Sigmoid colon (tissue), 7 donors: ENCODE data around the gene ARSB. TPM values are rescaled to one million over a fixed set of nuclear protein-coding genes. Genes with fewer than 3 reads are reported as not detected.
"Not testable (repeated sequence)": the region's sequence is repeated elsewhere in the genome, so short reads cannot be mapped to it uniquely, and the experiment has no call there.

Source experiments
- DNase-seq: peaks from one replicate; pipeline ENCODE4 v3.0.0-alpha.2; 2019
- H3K27ac ChIP-seq, 4 donors: fragments of 200-600 bp; sonication (generic); one replicate each; pipeline ENCODE4 v1.5.1; 2016 to 2019; ENCODE audit warnings: mild to moderate bottlenecking in 1 of 4
- H3K27me3 ChIP-seq, 3 donors: fragments of 200-600 bp; sonication (generic); one replicate each; pipeline ENCODE4 v1.5.1; 2019; ENCODE audit warnings: mild to moderate bottlenecking in 1 of 3
- H3K36me3 ChIP-seq, 4 donors: fragments of 200-600 bp; sonication (generic); one replicate each; pipeline ENCODE4 v1.5.1; 2016 to 2019
- H3K4me1 ChIP-seq, 4 donors: fragments of 200-600 bp; sonication (generic); one replicate each; pipeline ENCODE4 v1.5.1; 2017 to 2019
- H3K4me3 ChIP-seq, 4 donors: fragments of 200-600 bp; sonication (generic); one replicate each; pipeline ENCODE4 v1.5.1; 2017 to 2019; ENCODE audit warnings: mild to moderate bottlenecking in 2 of 4, moderate library complexity in 1 of 4
- H3K9me3 ChIP-seq, 4 donors: fragments of 200-600 bp in 3 of 4; sonication (generic) in 3 of 4; one replicate each; pipeline versions ENCODE4 v1.5.1 to v1.6.1; 2013 to 2019
- CTCF ChIP-seq, 4 experiments: fragments of 450-650 bp in 3 of 4; fragments of 200-600 bp in 1 of 4; IDR thresholded peaks; one replicate each; pipeline ENCODE4 v1.5.1; 2016 to 2019; ENCODE audit warnings: antibody characterized with exemption in 4 of 4, mild to moderate bottlenecking in 3 of 4, moderate library complexity in 2 of 4
- EP300 ChIP-seq, 4 donors: sonication (generic); formaldehyde crosslinking; IDR thresholded peaks; one replicate each; pipeline ENCODE4 v1.6.1; 2017; ENCODE audit warnings: antibody characterized with exemption in 4 of 4
- POLR2A ChIP-seq, 2 donors: fragments of 450-650 bp; IDR thresholded peaks; one replicate each; pipeline ENCODE4 v1.6.1; 2016; ENCODE audit warnings: antibody characterized with exemption in 2 of 2, mild to moderate bottlenecking in 2 of 2, moderate library complexity in 2 of 2
- POLR2AphosphoS5 ChIP-seq, 4 donors: sonication (generic); formaldehyde crosslinking; IDR thresholded peaks; one replicate each; pipeline ENCODE4 v1.6.1; 2017; ENCODE audit warnings: antibody characterized with exemption in 4 of 4
- WGBS, 2 donors: extraction: QIAGEN DNeasy Blood & Tissue Kit; methylation state at CpG; one replicate each; pipeline ENCODE4 v1.1.7; 2013; 5-methylcytosine and 5-hydroxymethylcytosine counted together
- intact Hi-C: fragments of 100-400 bp; cut with DNase I; formaldehyde crosslinking; loops from one replicate; pipeline ENCODE4 v1.15.1; 2023
- polyA plus RNA-seq, 3 donors: library from polyadenylated mRNA; stranded (reverse); fragments of 200-250 nt; gene quantifications; one replicate each; pipeline ENCODE4 v1.2.3, GENCODE V29; 2013
- total RNA-seq, 4 donors: library from RNA; depleted of rRNA; stranded (reverse); fragments of >200 nt; gene quantifications; one replicate each; pipeline ENCODE4 v1.1.0, GENCODE V29; 2016
- donor health status: healthy with polysubstance abuse.
- donor health status: Bipolar disorder and iron deficiency.
- donor health status: healthy.

The ARSB gene
- total and polyA plus RNA-seq, 7 donors, result 1.2 to 22.2 (median 8.6) TPM

- no peak for DNase-seq
- WGBS, 2 donors, result 23 to 62% methylated on average over 4 of the region's 4 CpGs
- Histone ChIP-seq H3K9me3 (peaks cover 0 to 3% (median 0%) of the 10 kb centered on the region in 4 donors), H3K4me1 (no peaks in the 10 kb centered on the region), H3K36me3 (no peaks in the 10 kb centered on the region), H3K4me3 (no peak overlapping the region), H3K27ac (no peak overlapping the region), H3K27me3 (no peaks in the 10 kb centered on the region)
- intact Hi-C loops, result no loop called here
- TF ChIP-seq POLR2A (IDR thresholded peaks at IDR 0.05), result no peak
Measured at GRCh38 chr5:78738693-78739300, 246.3 kb downstream of the ARSB start.

GRCh38 chr5:78738104-78738503, 247.0 kb downstream of the ARSB start:
- Histone ChIP-seq H3K4me1 (no peaks in the 10 kb centered on the region), H3K27ac (no peak overlapping the region), H3K9me3 (peaks cover 0 to 3% (median 0%) of the 10 kb centered on the region in 4 donors), H3K27me3 (no peaks in the 10 kb centered on the region), H3K4me3 (no peak overlapping the region), H3K36me3 (no peaks in the 10 kb centered on the region)
- 97 to 99% methylated on average over 3 of the region's 3 CpGs for WGBS, 2 donors
- DNase-seq, result no peak
- TF ChIP-seq POLR2A (IDR thresholded peaks at IDR 0.05) (no peak), POLR2AphosphoS5 (IDR thresholded peaks at IDR 0.05) (no peak), CTCF (IDR thresholded peaks at IDR 0.05) (no peak), EP300 (IDR thresholded peaks at IDR 0.05) (no peak)
- intact Hi-C loops, result no loop called here

GRCh38 chr5:78735834-78736463, 249.2 kb downstream of the ARSB start:
- Histone ChIP-seq H3K27ac (no peak overlapping the region), H3K4me3 (no peak overlapping the region), H3K27me3 (no peaks in the 10 kb centered on the region), H3K9me3 (peaks cover 0 to 3% (median 0%) of the 10 kb centered on the region in 4 donors), H3K4me1 (peaks cover 0 to 11% (median 0%) of the 10 kb centered on the region in 4 donors), H3K36me3 (no peaks in the 10 kb centered on the region)
- WGBS, 2 donors, result 84 to 96% methylated on average over 4 of the region's 4 CpGs
- intact Hi-C loops, result no loop called here
- no peak for DNase-seq
- TF ChIP-seq EP300 (IDR thresholded peaks at IDR 0.05) (no peak), POLR2A (IDR thresholded peaks at IDR 0.05) (no peak), POLR2AphosphoS5 (IDR thresholded peaks at IDR 0.05) (no peak), CTCF (IDR thresholded peaks at IDR 0.05) (no peak)

GRCh38 chr5:78734950-78735349, 250.2 kb downstream of the ARSB start:
- TF ChIP-seq POLR2A (IDR thresholded peaks at IDR 0.05), result no peak
- no peak for TF ChIP-seq EP300 (IDR thresholded peaks at IDR 0.05)
- TF ChIP-seq POLR2AphosphoS5 (IDR thresholded peaks at IDR 0.05), result no peak
- no peak for TF ChIP-seq CTCF (IDR thresholded peaks at IDR 0.05)
- 91 to 98% methylated on average over 2 of the region's 2 CpGs for WGBS, 2 donors
- intact Hi-C loops, result no loop called here
- no peaks in the 10 kb centered on the region for H3K27me3 ChIP-seq
- H3K4me1 ChIP-seq, result peaks cover 0 to 11% (median 0%) of the 10 kb centered on the region in 4 donors
- no peaks in the 10 kb centered on the region for H3K36me3 ChIP-seq
- H3K27ac ChIP-seq, result no peak overlapping the region
- peaks cover 0 to 3% (median 0%) of the 10 kb centered on the region in 4 donors for H3K9me3 ChIP-seq
- no peak for DNase-seq
- H3K4me3 ChIP-seq, result no peak overlapping the region

GRCh38 chr5:78734094-78734845, 250.8 kb downstream of the ARSB start:
- Histone ChIP-seq H3K27me3 (no peaks in the 10 kb centered on the region), H3K9me3 (peaks cover 0 to 3% (median 0%) of the 10 kb centered on the region in 4 donors), H3K27ac (no peak overlapping the region), H3K4me1 (peaks cover 0 to 11% (median 0%) of the 10 kb centered on the region in 4 donors), H3K36me3 (no peaks in the 10 kb centered on the region), H3K4me3 (no peak overlapping the region)
- TF ChIP-seq POLR2A (IDR thresholded peaks at IDR 0.05) (no peak), POLR2AphosphoS5 (IDR thresholded peaks at IDR 0.05) (no peak), EP300 (IDR thresholded peaks at IDR 0.05) (no peak), CTCF (IDR thresholded peaks at IDR 0.05) (no peak)
- 89 to 90% methylated on average over 4 of the region's 4 CpGs for WGBS, 2 donors
- intact Hi-C loops, result no loop called here
- no peak for DNase-seq

GRCh38 chr5:78732721-78733120, 252.4 kb downstream of the ARSB start:
- H3K36me3 ChIP-seq, H3K27me3 ChIP-seq, H3K9me3 ChIP-seq, intact Hi-C loops, H3K27ac ChIP-seq, H3K4me3 ChIP-seq, DNase-seq: not testable (repeated sequence)
- peaks cover 0 to 11% (median 0%) of the 10 kb centered on the region in 4 donors for H3K4me1 ChIP-seq
- 75 to 86% methylated on average over 6 of the region's 6 CpGs for WGBS, 2 donors
